Mononuclear cell (primary cell): Measurements from ENCODE around the gene CNBP. TPM values are rescaled to one million over a fixed set of nuclear protein-coding genes. Genes with fewer than 3 reads are reported as not detected.
"Not testable (repeated sequence)": the region's sequence is repeated elsewhere in the genome, so short reads cannot be mapped to it uniquely, and the experiment has no call there.

Source experiments
- H3K27me3 ChIP-seq: 2 replicates; pipeline ENCODE4 v1.6.0; 2011; ENCODE audit warnings: low read length, control low read depth; ENCODE audit not compliant: insufficient read depth
- H3K4me1 ChIP-seq: 2 replicates; pipeline ENCODE4 v1.5.1; 2011; ENCODE audit warnings: mild to moderate bottlenecking, low read length, control low read depth; ENCODE audit not compliant: insufficient read depth
- H3K4me3 ChIP-seq: 2 replicates; pipeline ENCODE4 v1.5.1; 2011; ENCODE audit warnings: mild to moderate bottlenecking, low read length, moderate library complexity
- H3K9me3 ChIP-seq: 2 replicates; pipeline ENCODE4 v1.5.1; 2011; ENCODE audit warnings: low read depth, mild to moderate bottlenecking, control low read depth, low read length
- total RNA-seq: library from RNA; depleted of rRNA; stranded (reverse); fragments of >200 nt; gene quantifications from one replicate; pipeline ENCODE4 v1.2.3, GENCODE V29; 2012

Gene CNBP
- total RNA-seq, 1 donor, result 353 TPM

DNA sequence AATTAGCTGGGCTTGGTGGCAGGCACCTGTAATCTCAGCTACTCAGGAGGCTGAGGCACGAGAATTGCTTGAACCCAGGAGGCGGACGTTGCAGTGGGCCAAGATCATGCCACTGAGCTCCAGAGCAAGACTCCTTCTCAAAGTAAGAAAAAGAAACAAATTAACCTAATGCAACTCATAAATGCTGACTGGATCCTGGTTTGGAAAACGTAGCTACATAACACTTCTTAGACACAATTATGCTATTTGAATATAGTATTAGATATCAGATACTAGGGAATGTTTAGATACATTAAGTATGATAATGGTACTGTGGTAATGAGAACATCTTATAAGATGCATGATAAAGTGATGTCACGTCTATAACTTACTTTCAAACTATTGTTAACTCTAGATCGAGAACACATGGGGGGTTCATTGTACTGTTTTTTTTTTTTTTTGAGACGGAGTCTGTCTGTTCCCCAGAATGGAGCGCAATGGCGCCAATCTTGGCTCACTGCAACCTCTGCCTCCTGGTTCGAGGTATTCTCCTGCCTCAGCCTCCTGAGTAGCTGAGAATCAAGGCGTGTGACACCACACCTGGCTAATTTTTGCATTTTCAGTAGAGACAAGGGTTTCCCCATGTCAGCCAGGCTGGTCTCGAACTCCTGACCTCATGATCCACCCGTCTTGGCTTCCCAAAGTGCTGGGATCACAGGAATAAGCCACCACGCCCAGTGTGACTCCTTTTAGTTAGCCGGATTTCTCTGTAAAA is 16.9 kb downstream of the CNBP start:
- Histone ChIP-seq H3K4me3 (no peak overlapping the region), H3K9me3 (no peaks in the 10 kb centered on the region), H3K27me3 (no peaks in the 10 kb centered on the region)

DNA sequence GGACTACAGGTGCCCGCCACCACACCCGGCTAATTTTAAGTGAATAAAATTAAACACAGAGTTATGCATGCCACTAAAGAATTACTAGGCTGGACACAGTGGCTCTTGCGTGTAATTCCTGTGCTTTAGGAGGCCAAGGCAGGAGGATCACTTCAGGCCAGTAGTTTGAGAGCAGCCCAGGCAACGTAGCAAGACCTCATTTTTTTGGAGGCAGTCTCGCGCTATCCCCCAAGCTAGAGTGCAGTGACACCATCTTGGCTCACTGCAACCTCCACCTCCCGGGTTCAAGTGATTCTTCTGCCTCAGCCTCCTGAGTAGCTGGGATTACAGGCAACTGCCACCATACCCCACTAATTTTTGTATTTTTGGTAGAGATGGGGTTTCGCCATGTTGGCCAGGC is 18.1 kb downstream of the CNBP start:
- H3K9me3 ChIP-seq, H3K27me3 ChIP-seq, H3K4me3 ChIP-seq: not testable (repeated sequence)
- peaks cover 15% of the 10 kb centered on the region for H3K4me1 ChIP-seq

More for the DNA sequence above, 16.9 kb downstream of the CNBP start:
- H3K4me1 ChIP-seq, result peaks cover 17% of the 10 kb centered on the region

DNA sequence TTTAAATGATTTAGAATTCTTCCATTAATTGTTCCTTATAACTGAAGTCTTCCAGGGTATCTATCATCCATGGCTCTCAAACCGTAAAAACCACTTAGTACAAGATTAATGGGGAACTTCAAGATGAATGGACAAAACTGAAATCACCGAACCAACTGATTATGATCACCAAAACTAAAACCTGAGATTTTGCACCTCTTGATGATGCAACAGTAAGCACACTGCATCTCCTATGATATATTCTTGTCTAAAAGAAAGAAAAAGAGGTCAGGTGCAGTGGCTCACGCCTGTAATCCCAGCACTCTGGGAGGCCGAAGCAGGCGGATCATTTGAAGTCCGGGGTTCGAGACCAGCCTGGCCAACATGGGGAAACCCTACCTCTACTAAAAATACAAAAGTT is 19.2 kb downstream of the CNBP start:
- Histone ChIP-seq H3K4me1 (peaks cover 26% of the 10 kb centered on the region), H3K4me3 (no peak overlapping the region)

DNA sequence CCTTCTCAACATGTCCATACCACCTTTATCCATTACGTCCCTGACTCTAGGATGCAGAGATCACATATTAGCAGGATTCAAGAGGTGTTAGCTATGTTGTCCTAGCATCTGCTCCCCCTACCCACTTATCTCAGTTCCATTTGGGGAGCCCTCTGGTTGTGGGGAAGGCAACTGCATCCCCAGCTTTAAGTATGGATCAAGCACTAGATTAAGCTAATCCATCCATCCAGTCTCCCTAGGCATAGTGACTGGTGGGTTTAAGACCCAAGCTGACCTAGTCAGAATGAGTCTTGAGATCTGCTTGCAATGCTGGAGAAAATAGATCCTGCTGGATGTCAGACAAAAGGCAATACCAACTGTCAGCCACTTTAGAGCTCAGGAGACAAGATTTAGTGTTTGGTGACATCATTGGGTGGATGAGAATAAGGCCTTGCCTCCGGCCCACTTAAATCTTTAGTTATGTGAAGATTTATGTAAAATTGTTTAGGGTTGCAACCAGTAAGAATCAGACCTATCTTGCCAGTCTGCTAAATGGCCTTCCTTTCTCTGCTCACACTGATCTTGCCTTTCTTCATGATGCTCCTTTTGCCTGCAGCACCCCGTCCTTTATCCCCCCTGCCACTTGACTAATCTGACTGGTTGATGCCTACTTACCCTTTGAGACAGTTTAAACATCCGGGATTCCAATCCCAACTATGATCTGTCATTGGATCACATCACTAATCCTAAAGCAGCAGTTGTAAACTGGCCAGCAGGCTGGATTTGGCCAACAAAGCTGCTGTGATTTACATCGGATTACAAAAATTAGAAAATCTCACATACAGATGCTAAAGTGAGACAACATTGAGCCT is 20.7 kb downstream of the CNBP start:
- Histone ChIP-seq H3K9me3 (no peaks in the 10 kb centered on the region), H3K4me1 (peaks cover 29% of the 10 kb centered on the region), H3K4me3 (no peak overlapping the region), H3K27me3 (no peaks in the 10 kb centered on the region)

More for the DNA sequence above, 19.2 kb downstream of the CNBP start:
- Histone ChIP-seq H3K9me3 (no peaks in the 10 kb centered on the region), H3K27me3 (no peaks in the 10 kb centered on the region)

DNA sequence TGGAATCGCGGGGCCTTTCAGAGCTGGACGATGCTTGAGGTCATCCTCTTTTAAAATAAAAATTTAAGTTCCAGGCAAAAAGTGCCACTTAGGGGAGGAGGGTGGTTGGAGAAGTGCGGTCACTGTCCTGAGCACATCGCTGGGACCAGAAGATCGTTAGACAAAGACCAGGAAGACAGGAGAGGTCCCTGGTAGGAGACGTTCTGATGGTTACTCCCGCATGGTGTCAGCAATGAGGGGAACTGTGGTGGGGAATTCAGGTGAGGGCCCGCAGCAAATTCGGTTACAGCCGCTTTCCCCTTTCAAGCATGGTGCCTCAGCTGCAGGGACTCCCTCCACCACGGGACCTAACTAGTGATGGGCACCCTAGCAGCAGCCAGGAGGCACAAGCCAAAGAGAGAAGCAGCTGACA is 21.8 kb downstream of the CNBP start:
- no peaks in the 10 kb centered on the region for H3K27me3 ChIP-seq
- peak overlapping the region; percentile 66 for H3K4me3 ChIP-seq
- no peaks in the 10 kb centered on the region for H3K9me3 ChIP-seq

DNA sequence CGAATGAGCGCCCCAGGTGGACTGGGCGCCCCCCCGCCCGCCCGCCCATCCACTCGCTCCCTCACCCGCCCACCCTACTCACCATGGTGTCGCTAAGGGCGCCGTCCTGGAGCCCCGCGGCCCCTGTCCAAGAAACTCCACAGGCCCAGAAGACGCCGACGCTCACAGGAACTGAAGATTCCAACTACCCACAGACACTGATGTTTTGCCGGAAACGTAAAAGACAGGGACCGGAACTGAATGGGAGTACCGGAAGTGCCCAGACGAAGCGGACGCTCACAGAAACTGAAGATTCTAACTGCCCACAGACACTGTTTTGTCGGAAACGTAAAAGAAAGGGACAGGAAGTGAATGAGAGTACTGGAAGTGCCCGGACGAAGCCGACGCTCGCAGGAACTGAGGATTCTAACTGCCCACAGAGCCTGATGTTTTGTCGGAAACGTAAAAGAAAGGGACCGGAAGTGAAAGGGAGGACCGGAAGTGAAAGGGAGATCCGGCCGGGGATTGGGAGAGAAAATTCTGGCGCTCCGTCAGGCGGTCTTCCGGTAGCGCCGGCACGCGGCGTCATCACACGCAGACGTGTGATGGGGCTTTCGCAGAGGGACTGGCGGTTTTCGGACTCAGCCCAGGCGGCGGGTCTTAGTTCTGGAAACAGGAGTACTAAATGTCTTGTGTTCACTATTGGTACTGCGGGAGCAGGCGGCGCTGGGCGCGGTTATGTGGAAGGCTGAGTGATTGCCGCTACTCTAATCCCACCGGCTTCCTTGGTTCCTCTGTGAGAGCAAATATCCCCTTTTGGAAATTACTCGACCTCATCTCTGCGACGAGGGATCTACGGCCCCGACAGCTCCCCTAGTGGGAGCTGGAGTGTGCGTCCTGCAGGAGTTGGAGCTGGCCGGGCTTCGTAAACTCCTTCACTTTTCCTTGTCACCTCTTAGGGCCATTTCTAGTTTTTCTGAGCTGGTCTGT is 22.5 kb downstream of the CNBP start, which contains the start of gene ISY1:
ISY1 (minus strand) TSS at position 173 of the 969 bp plus-strand sequence; CDS start at position 85, 88 bp downstream.
- H3K4me3 ChIP-seq, result peak within 1 kb of the TSS; percentile 66
- no peaks in the 10 kb centered on the region for H3K9me3 ChIP-seq
- H3K27me3 ChIP-seq, result no peaks in the 10 kb centered on the region
- peaks cover 29% of the 10 kb centered on the region for H3K4me1 ChIP-seq

More for the DNA sequence above, 21.8 kb downstream of the CNBP start:
- H3K4me1 ChIP-seq, result peaks cover 29% of the 10 kb centered on the region

DNA sequence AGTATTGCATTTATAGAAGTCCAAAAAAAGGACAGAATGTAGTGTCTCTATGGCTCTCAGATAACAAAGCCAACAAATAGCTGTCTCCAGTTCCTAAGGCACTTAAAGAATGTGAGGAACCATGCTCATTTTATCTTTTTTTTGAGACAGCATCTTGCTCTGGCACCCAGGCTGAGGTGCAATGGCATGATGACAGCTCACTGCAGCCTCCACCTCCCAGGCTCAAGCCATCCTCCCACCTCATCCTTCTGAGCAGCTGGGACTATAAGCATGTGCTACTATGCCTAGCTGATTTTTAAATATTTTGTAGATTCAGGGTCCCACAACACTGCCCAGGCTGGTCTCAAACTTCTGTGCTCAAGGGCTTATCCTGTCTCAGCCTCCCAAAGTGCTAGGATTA is 38.9 kb downstream of the CNBP start:
- Histone ChIP-seq H3K4me1 (no peaks in the 10 kb centered on the region), H3K4me3 (no peak overlapping the region), H3K9me3 (no peaks in the 10 kb centered on the region), H3K27me3 (no peaks in the 10 kb centered on the region)

DNA sequence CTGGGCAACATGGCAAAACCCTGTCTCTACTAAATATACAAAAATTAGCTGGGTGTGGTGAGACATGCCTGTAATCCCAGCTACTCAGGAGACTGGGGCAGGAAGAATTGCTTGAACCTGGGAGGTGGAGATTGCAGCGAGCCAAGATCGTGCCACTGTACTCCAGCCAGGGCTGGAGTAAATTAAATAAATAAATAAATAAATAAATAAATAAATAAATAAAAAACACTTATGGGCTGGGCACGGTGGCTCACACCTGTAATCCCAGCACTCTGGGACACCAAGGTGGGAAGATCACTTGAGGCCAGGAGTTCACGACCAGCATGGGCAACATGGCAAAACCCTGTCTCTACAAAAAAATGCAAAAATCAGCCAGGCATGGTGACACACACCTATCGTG is 42.7 kb downstream of the CNBP start:
- H3K4me3 ChIP-seq, H3K9me3 ChIP-seq, H3K4me1 ChIP-seq, H3K27me3 ChIP-seq: not testable (repeated sequence)

DNA sequence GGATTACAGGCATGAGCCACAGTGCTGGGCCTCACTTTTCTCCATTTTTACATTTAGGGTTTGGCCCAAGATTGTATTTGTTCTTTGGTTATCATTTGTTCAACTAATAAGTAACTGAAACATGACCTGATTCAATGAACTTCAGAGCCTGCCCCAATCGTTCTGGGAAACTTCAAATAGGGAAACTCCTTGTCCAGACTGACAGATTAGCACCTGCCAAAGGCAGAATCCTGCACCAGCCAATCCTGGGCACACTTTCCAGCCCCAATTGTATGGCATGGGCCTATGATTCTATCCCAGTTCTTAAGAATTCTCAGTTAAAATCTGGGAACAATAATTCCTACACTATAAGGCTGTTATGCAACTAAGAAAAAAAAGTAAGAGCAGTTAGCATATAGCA is 43.8 kb downstream of the CNBP start:
- Histone ChIP-seq H3K27me3 (no peaks in the 10 kb centered on the region), H3K4me1 (no peaks in the 10 kb centered on the region)

DNA sequence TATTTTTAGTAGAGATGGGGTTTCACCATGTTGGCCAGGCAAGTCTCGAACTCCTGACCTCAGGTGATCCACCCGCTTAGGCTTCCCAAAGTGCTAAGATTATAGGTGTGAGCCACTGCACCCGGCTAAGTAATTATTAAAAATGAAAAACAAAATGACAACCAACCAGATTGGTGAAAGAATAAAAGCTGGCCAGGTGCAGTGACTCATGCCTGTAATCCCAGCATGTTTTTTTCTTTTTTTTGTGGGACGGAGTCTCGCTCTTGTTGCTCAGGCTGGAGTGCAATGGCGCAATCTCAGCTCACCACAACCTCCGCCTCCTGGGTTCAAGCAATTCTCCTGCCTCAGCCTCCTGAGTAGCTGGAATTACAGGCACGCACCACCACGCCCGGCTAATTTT is 47.4 kb downstream of the CNBP start:
- not testable (repeated sequence) for H3K27me3 ChIP-seq, H3K4me1 ChIP-seq, H3K9me3 ChIP-seq, H3K4me3 ChIP-seq

More for the DNA sequence above, 43.8 kb downstream of the CNBP start:
- Histone ChIP-seq H3K4me3 (no peak overlapping the region), H3K9me3 (no peaks in the 10 kb centered on the region)

DNA sequence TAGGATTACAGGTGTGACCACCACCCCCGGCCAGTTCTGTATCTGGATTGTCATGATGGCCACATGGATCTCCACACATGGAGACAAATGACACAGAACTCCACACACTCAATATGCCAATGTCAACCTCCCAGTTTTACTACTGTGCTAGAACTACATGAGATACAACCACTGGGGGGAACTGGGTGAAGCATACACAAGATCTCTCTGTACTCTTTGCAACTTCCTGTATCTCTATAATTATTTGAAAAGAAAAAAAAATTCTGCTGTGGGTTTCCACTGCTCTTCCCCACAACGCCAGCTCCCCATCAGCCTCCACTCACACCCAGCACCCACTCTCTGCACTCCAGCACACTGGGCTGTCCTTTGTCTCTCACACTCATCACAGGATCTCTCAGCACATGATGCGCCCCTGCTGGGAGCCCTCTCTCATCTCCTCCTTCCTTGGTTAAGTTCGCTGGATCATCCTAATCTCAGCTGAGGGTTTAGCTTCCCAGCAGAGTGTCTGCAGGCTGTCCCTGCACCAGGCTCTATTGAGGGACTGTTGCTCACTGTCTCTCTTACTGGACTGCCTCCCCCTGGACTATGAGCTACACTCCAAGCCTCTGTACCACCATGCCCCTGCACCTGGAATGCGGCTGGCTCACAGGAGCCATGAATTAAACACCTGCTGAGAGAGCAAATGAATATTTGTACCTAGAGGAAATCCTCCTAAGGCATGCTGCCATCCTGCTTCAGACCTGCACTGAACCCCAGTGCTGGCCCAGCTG is 51.4 kb downstream of the CNBP start:
- no peaks in the 10 kb centered on the region for H3K9me3 ChIP-seq
- H3K27me3 ChIP-seq, result no peaks in the 10 kb centered on the region
- no peak overlapping the region for H3K4me3 ChIP-seq
- no peaks in the 10 kb centered on the region for H3K4me1 ChIP-seq

DNA sequence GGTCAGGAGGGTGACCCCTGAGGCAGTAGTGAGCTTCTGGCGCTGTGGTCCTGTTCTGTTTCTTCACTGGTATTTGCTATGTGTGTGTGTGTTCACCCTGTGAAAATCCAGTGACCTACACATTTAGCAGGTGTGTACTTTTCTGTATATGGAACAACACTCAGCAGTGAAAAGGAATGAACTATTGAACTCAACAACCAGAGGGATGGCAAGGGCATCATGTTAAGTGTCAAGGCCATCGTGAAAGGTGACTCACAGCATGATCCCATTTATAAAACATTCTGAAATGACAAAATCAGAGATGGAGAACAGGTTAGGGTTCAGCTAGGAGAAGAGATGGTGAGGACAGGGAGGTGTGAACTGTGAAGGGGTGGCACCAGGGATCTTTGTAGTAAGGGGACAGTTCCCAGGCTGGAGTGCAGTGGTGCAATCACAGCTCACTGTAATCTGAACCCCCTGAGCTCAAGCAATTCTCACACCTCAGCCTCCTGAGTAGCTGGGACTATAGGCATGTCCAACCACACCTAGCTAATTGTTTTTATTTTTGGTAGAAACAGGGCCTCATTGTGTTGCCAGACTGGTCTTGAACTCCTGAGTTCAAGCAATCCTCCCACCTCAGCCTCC is 52.1 kb downstream of the CNBP start:
- Histone ChIP-seq H3K4me3 (no peak overlapping the region), H3K27me3 (no peaks in the 10 kb centered on the region), H3K4me1 (no peaks in the 10 kb centered on the region), H3K9me3 (no peaks in the 10 kb centered on the region)

DNA sequence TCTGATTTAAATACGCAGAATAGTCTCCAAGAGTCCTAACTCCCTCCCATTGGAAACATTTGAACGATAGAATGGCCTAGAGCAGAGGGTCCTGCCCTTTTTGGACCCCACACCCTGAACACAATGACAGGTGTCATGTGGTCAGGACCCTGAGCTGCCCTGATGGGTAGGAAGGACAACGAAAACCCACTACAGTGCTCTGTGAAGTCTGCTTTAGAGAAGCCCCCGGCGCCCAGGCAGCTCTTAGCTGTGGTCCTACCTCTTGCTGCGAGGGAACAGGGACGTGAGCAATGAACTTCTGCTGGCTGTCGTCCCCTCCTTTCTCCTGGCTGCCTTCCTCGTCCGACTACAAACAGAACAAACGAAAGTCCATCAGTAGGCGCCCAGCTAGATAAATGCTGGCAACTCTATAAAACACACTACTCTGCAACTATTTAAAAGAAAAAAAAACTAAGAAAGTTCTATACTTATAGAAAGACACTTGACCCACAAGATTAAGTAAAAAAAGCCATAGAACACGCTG is 53.3 kb downstream of the CNBP start:
- H3K9me3 ChIP-seq, result no peaks in the 10 kb centered on the region
- no peak overlapping the region for H3K4me3 ChIP-seq
- H3K27me3 ChIP-seq, result no peaks in the 10 kb centered on the region
- H3K4me1 ChIP-seq, result no peaks in the 10 kb centered on the region
